HG03135 (cell line): ENCODE data around the gene SH3BGRL2.
"Not testable (repeated sequence)": the region's sequence is repeated elsewhere in the genome, so short reads cannot be mapped to it uniquely, and the experiment has no call there.

ENCODE experiments used
- ATAC-seq: cut with Tn5 transposase; IDR thresholded peaks from one replicate; pipeline ENCODE4 v1.9.1; 2021; ENCODE audit warnings: mild to moderate bottlenecking, moderate library complexity; ENCODE audit not compliant: unreplicated experiment

Gene SH3BGRL2

DNA sequence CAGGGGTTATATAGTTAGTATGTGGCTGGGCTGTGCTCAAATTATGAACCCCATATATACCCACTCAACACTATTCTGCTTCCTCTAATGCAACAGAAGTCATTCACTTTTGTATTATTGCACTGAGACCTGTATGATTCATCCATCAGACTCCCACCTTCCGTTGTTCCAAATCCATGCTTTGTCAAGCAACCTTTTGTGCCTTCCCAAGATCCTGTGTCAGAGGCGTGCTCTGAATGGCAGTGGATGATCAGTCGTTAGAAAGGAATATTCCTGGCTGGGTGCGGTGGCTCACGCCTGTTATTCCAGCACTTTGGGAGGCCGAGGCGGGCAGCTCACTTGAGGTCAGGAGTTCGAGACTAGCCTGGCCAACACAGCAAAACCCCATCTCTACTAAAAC, 103.2 kb downstream of the SH3BGRL2 start:
- ATAC-seq, result no peak

DNA sequence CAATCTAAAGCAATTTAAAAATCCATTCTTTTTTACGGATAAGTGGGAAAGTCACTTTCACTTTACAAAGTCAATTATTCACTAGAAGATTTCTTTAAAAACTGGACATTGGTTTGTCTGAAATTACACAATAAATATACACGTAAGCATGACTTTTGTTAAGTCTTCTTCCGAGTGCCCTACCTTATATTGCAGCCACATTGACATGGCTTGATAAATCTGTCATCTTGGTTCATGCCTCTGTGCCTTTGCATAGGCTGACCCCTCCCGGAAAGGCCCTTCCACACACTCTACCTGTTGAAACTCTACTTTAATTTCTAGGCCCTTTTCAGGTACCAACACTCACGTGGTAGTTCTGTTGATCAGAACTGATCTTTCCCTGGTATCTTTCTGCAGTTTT, 104.1 kb downstream of the SH3BGRL2 start:
- ATAC-seq, result no peak

DNA sequence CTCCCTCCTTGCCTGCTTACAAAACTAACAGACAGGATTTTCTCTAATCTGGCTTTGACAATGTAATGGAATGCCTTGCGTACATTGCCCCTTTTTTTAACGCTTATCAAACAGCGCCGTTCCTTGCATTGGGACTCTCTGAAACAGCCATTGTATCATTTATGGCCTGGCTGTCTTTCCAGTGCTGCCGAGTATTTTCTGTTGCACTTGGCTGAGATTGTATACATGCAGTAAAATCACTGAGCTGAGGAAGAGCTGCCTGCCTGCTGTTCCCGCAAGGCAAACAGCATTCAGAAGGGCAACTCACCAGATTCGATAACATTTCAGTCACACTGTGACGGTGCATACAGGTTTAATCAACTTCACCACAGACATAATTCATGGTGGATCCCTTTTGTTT, 106.0 kb downstream of the SH3BGRL2 start:
- no peak for ATAC-seq

DNA sequence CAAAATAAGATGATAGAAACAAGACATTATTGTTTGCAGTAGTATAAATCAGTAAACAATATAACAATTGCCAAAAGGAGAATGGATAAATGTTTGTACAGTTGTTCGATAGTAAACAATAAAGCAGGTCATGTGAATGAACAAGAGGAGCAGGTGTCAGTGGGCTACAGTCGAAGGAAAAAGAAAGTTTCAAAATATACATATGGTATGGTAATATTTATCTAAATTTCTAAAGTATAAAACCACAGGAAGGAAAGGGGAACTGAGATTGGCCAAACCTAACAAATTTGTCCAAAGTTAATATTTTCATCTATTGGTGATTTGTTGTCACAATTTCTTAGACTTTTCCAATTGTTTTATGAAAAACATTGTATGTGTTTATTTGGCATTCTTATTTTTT, 110.9 kb downstream of the SH3BGRL2 start:
- ATAC-seq, result no peak

DNA sequence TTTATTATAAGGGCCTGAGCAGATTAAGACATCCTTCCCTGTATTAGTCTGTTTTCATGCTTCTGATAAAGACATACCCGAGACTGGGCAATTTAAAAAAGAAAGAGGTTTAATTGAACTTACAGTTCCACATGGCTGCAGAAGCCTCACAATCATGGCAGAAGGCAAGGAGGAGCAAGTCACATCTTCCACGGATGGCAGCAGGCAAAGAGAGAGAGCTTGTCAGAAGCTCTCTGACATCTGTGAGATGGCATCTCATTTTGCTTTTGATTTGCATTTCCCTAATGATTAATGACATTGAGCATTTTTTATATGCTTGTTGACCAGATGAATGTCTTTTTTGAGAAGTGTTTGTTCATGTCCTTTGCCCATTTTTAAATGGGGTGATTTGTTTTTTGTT, 114.2 kb downstream of the SH3BGRL2 start:
- ATAC-seq, result not testable (repeated sequence)

DNA sequence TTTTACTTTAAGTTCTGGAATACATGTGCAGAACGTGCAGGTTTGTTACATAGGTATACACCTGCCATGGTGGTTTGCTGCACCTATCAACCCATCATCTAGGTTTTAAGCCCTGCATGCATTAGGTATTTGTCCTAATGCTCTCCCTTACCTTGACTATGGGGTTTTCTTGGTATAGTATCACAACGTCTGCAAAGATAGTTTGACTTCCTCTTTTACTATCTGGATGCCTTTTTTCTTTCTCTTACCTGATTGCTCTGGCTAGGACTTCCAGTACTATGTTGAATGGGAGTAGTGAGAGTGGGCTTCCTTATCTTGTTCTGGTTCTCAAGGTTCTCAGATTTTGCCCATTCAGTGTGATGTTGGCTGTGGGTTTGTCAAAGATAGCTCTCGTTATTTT, 115.2 kb downstream of the SH3BGRL2 start:
- not testable (repeated sequence) for ATAC-seq

DNA sequence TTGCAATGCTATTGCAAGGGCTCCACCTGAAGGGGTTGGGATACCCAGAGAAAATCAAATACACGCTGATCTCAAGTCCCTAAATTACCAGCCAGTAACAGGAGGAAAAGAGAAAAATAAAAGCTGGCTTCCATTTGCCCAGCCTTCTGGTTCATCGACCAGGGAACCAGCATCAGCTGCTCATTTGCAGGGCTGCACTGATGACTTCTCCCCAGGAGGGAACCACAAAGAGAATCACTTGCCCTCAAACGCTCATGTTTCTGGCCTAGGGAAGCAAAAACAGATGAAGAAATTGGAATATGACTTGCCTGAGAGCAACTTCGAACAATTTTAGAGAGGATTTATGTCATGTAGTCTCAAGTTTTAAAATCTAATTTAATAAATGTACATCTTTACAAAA, 119.7 kb downstream of the SH3BGRL2 start:
- no peak for ATAC-seq
